Stimulated activated CD8-positive, alpha-beta memory T cell treated with anti-CD3 and anti-CD28 coated beads, Interleukin-15, amount 100 ng/mL, for 1 hour (primary cell): Measurements from ENCODE around the gene AQR.
"Not testable (repeated sequence)": the region's sequence is repeated elsewhere in the genome, so short reads cannot be mapped to it uniquely, and the experiment has no call there.

Experiments
- DNase-seq: peaks from one replicate; pipeline ENCODE4 v3.0.0-alpha.2; 2020; ENCODE audit warnings: low read depth

The AQR gene

DNA sequence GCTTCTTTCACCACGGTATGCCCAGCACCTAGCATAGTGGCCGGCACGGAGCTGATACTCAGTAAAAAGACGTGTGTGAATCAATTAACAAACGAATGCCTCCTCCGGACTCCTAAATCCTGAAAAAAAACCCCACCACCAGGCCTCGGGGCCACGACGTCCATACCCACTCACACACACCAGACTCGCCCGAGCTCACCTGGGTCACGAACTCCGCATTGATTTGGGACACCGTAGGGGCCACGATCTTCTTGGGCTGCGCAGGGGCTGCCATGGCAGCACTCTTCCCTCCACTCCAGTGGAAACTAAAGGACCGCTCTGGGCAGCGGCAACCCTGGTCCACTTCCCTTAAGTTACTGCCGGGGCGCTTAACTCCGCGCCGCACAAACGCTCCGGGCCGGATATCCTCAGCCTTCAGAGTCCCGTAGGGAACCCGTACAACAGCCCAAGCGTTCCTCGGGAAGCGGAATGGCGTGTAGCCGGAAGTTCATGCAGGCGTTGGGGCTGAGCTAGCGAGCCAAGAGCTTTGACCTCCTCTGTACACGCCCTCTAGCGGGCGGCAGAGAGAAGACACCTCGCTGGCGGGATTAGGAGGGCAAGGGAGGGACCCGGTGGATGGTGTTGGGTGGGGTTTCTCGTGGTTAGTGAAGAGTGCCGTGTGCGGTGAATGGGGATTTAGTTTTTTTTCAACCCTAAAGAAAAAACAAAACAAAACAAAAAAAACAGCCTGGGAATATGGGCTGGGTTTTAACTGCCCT lies at the start of gene AQR:
TSS of gene AQR (minus strand) at position 403 of the 758 bp plus-strand sequence. CDS start at position 274, 129 bp downstream.
- peak; percentile 79 for DNase-seq

- no peak for DNase-seq
These were observed 44.7 kb upstream of the AQR start for GRCh38 chr15:35014241-35014640.

DNA sequence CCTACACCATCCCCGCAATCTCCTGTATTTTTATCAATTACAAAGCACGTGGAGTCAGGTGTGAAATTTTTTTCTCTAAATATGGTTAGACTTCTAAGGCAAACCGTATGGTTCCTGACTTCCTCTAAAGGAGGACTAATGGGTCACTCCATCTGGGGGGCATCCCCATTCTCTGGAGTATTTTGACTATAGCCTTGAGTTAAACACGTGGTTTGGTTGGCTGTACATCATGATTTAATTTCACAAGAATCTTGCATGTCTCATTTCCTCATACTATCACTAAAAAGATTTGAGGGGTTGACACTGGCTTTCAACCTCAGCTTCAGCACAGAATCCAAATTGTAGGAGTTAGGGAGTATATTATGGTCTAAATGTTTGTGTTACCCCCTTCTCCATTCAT lies 43.8 kb upstream of the AQR start:
- DNase-seq = no peak

- no peak for DNase-seq
These were observed 37.9 kb upstream of the AQR start for GRCh38 chr15:35007397-35007796.

- DNase-seq = no peak
These were observed 36.4 kb upstream of the AQR start for GRCh38 chr15:35005933-35006332.

- DNase-seq = no peak
These were observed 34.4 kb upstream of the AQR start for GRCh38 chr15:35003928-35004327.

DNA sequence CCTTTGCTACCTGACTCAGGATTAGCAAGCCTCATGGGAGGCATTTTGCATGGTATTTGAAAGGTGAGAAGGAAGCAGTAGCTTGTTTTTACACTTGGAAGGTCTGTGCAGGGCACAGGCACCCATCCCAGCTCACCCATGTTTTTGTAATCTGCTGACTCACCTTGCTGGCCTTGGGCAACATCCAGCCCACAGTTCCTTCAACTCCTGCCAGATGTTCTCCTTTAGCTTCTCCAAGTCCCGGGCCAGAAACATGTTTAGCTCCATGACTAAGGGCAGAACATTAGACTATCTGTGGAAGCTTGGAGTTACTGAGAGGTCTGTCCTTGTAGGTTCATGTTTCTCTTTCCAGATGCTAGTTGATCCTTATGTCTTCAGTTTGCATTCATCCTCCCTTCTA lies 31.0 kb upstream of the AQR start:
- no peak for DNase-seq

DNA sequence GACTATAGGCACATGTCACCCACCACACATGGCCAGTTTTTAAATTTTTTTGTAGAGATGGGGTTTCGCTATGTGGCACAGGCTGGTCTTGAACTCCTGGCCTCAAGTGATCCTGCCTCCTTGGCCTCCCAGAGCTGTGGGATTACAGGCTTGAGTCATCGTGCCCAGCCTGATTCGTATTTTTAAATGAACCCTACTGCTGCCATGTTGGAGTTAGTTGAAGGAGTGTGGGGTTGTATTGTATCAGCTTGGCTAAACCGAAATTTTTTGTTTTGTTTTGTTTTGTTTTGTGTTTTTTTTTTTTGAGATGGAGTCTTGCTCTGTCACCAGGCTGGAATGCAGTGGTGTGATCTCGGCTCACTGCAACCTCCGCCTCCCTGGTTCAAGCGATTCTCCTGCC lies 30.4 kb upstream of the AQR start:
- no peak for DNase-seq

DNA sequence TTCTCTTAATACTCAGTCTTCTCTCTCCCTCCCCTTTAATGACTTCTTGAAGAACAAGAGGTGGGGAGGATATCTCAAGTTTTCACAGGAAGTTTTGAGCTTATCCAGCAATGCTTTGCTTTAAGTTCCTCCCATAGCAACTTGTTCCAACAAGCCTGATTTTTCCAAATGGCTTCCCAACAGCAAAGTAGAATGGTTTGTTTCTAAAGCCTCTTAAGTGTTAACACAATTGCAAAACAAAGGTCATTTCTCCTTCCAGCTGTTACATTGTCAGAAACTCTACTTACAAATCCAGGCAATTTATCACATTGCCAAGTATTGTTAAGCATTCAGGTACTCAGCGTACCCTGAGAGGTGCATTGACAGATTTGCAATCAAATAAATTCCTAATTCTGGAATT lies 25.4 kb upstream of the AQR start:
- DNase-seq = no peak

- no peak for DNase-seq
These were observed 24.3 kb upstream of the AQR start for GRCh38 chr15:34993877-34994276.

GRCh38 chr15:34993412-34993811 lies 23.9 kb upstream of the AQR start:
- DNase-seq = no peak

- peak; percentile 68 for DNase-seq
These were observed 18.7 kb upstream of the AQR start, which contains the start of gene ZNF770 for GRCh38 chr15:34988027-34988902. Gene ZNF770, minus strand, starts transcription at chr15:34988287. Its CDS starts 4,853 bp downstream, at chr15:34983434.

- no peak for DNase-seq
These were observed 18.1 kb upstream of the AQR start for GRCh38 chr15:34987609-34988026.

DNA sequence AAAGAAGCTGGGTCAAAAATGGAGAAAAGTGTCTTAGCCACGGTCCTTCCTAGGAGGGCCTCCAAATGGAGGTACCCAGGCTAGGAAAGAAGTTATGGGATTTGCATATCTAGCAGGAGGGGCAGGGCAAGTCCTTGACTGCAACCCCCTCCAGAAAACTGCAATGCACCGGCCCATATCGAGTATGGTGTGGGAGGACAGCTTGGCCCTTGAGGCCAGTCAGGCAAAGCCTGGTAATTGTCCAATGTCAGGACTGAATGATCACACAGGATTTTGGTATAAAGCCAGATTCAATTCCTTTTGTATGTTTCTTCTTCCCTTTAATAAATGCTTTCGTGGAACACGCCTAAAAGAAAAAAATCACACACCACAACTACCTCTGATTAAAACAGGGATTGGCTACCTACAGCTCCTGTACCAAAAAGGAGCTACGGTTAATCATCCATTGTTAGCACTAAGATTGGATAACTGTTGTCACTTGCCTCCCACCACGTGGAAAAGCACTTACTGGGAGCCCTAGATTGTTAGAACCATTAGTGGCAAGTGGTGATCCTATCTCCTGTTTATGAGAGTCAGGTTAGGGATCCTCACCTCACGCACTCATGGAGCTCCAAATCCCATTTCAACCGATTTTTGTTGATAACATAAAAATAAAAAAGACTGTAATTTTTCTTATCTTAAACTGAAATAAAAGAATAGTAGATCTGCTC lies 17.4 kb upstream of the AQR start:
- DNase-seq = no peak

- no peak for DNase-seq
These were observed 16.8 kb upstream of the AQR start for GRCh38 chr15:34986326-34986725.

- DNase-seq = no peak
These were observed 15.5 kb upstream of the AQR start for GRCh38 chr15:34984889-34985630.

DNA sequence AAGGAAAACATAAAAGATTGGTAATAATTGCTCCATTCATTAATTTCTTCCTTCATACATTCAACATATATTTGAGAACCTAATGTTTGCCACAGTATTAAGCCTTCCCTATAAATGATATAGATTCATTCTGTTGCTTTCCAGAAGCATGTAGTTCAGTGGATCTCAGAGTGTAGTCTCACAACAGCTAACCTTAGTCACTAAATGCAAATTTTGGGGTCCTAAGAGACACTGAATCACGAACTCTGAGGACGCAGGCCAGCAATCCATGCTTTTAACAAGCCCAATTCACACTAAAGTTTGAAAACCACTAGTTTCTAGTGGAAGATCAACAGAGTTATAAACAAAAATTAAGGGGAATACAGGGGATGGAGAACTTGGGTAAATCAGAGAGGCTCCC lies 7.2 kb upstream of the AQR start:
- no peak for DNase-seq

GRCh38 chr15:34976073-34976472 lies 6.5 kb upstream of the AQR start:
- DNase-seq = no peak

DNA sequence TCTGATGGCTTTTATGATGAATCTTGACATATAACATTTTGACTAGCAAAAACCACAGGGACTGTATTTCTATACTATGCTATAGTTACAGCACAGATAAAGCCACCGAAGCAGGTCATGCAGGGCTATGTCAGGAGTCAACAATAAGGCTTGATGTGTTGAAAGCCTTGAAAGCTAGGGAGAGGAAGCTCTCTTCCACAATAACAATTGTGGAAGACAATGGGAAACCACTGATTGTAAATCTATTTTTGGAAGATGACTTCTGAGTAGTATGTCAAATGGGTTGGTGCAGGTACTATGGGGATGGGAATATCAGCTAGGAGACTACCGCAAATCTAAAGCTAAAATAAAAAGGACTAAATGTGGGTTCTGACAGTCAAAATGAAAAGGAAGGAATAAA lies 4.0 kb upstream of the AQR start:
- no peak for DNase-seq

DNA sequence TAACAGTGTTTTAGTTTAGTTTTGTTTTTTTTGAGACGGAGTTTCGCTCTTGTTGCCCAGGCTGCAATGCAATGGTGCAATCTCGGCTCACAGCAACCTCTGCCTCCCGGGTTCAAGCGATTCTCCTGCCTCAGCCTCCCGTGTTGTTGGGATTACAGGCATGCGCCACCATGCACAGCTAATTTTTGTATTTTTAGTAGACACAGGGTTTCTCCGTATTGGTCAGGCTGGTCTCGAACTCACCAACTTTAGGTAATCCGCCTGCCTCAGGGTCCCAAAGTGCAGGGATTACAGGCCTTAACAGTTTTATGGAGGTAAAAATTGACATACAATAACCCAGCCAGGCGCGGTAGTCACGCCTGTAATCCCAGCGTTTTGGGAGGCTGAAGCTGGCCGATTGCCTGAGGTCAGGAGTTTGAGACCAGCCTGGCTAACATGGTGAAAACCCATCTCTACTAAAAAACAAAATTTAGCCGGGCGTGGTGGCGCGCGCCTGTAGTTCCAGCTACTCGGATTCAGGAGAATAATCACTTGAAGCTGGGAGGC lies 629 bp upstream of the AQR start:
- DNase-seq = not testable (repeated sequence)

DNA sequence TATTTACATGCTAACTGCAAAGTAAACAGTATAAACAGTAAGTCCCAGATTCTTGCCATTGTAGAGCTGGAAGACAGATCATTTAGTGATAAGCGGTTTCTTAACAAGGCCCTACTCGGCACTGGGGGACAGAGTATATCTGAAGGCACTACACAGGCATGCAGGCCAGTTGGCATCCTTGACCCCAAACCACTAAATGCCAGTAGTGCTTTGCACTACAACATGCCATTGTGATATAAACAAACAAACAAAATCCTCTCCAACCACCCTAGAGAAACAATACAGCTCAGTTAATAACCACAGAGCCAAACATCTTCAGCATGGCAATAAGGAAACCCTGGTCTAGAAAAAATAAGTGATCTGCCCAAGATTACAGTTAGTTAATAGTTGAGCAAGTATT lies 5.3 kb downstream of the AQR start:
- no peak for DNase-seq

GRCh38 chr15:34953851-34954250 lies 15.7 kb downstream of the AQR start:
- DNase-seq = no peak
